Hematopoietic multipotent progenitor cell (in vitro differentiated cells): ENCODE results near the gene TACC3. TPM values are rescaled to one million over a fixed set of nuclear protein-coding genes. Genes with fewer than 3 reads are reported as not detected.
A peak's percentile ranks its signal among the peaks of the same experiment; 100 is the strongest.

ENCODE experiments used
- DNase-seq, 3 donors: peaks; one replicate each; pipeline ENCODE4 v3.0.0-alpha.2; 2011 to 2015; ENCODE audit warnings: low read depth in 2 of 3, low spot score in 2 of 3
- total RNA-seq: library from RNA; depleted of rRNA; stranded (reverse); fragments of >200 nt; gene quantifications from one replicate; pipeline ENCODE4 v1.2.3, GENCODE V29; 2012

TACC3 gene
- 49.3 TPM for total RNA-seq

DNA sequence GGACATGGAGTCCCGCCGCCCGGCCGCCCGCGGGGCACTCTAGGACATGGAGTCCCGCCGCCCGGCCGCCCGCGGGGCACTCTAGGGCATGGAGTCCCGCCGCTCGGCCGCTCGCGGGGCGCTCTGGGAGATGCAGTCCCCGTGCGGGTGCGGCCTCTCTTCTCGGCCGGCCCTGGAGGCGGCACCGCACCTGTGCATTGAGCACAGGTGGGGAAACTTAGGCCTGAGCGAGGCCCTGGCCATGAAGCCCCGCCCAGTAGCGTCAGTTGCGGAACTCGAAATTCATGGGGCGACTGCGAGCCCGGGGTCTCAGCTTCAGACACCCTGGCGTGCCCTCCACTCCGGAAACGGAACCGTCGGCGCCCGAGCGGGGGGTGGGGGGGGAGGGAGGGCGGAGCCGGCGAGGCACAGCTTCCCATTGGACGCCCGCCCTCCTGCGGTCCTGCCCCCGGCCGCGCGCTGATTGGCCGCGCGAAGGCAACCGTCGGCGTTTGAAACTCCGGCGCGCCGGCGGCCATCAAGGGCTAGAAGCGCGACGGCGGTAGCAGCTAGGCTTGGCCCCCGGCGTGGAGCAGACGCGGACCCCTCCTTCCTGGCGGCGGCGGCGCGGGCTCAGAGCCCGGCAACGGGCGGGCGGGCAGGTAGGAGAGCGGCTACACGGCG lies at the start of gene TACC3, which contains the start of gene TMEM129:
TACC3 (plus strand) TSS at position 519 of the 663 bp plus-strand sequence. CDS start 1,901 bp downstream, outside the sequence.
TMEM129 (minus strand) TSS at position 321 of the 663 bp plus-strand sequence. CDS start 486 bp downstream, outside the sequence.
- peak; percentile 93 to 96 (median 95) for DNase-seq

DNA sequence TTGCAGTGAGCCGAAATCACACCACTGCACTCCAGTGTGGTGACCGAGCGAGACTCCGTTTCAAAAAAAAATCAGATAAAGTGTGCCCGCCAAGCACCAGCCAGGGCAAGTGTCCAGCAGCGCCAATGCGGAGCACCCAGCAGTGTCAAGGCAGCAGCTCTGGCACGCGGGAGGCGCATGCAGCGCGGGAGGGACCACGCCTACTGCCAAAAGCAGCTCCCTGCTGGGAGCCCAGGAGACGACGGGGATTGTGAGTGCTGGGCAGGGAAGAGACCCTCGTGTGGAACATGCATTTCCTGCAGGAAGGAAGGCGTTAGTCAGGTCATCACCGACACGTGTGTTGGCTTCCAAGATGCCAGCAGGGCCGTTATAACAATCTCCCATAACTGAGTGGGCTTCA lies 47.6 kb upstream of the TACC3 start:
- DNase-seq, result no peak

GRCh38 chr4:1674682-1675081 lies 46.6 kb upstream of the TACC3 start:
- no peak for DNase-seq

DNA sequence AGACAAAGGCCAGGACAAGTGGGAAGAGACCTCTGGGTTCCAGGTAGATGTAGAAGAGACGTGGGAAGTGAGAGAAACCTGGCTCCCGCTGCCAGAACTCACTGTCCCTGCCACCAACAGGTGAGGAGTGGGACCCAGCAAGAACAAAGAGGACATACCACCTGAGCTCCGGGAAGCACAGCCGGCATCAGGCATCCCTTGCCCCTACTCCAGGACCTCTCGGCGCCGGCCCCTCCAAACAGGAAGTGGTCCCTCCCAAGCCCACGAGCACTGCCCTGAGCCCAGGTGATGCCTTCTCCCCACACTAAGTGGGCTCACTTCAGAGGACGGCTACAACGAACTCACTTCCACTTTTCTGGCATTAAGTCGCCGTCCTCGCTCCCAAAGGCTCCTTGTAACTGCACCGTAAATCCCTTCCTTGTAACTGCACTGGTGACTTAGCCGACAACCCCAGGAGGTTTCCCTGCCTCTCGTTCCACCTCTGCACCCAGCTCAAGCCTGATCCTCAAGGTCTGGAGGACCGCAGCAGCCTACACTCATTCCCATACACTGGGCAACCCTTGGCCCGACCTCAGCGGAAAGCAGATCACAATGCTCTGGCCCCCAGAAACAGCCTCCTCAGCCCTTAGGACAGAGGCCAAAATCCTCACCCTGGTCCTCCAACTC lies 46.1 kb upstream of the TACC3 start:
- DNase-seq, result no peak

DNA sequence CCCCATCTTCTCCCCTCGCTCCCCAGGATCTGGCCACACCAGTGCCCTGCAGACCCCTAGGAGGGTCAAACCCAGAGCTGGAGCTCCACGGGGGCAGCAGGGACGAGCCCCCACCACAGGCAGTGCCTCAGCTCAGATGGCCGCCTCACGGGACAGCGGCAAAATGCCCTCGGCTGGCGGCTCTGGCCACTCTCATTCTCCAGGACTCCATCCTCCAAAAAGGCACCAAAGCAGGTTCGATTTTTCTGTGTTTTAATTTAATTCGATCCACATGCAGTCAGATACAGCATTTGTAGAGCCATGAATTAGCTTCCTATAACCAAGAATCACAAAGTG lies 45.6 kb upstream of the TACC3 start:
- DNase-seq, result no peak

- peak in 2 of 3 donors; percentile 26 to 49 for DNase-seq
These were observed 44.5 kb upstream of the TACC3 start for GRCh38 chr4:1676605-1677525.

GRCh38 chr4:1678244-1678643 lies 43.1 kb upstream of the TACC3 start:
- DNase-seq, result no peak

DNA sequence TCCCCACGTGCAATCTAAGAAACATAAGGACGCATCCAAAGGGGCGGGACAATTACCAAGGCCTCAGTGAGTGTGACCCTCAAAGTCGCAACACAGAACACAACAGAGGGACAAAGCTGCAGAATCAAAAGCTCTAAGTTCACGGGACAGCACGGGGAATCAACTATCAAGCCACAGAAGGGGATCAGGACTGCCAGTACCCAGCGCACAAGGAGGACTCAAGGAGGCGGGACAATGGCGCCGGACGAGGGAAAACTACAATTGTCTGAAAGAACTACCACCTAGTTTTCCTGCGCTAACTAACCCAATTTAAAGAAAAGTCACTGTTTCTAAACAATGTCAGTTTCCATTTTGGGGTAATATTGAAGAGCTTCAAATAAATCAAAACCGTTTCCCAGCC lies 38.5 kb upstream of the TACC3 start:
- no peak for DNase-seq

DNA sequence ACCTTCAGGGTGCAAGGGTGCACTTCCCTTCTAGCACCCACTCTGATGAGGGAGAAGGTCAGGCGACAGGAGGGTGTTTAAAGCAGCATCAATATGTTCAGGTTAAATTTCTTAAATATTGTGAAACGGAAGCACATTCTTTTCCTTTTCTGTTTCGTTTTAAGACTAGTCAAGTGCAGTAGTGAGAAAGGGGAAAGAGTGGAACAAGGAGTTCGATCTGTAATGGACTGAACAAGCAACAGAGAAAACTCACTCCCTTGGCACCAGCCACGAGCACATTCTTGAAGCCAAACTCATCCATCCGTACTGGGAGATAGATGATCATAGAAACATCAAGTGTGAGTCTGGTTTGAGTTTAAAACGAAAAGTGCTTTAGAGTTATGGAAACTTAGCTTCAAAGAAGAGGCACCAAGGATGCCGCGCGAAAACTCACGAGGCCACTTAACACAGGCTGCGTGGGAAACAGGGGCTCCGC lies 38.0 kb upstream of the TACC3 start:
- peak in 2 of 3 donors; percentile 14 to 42 for DNase-seq

DNA sequence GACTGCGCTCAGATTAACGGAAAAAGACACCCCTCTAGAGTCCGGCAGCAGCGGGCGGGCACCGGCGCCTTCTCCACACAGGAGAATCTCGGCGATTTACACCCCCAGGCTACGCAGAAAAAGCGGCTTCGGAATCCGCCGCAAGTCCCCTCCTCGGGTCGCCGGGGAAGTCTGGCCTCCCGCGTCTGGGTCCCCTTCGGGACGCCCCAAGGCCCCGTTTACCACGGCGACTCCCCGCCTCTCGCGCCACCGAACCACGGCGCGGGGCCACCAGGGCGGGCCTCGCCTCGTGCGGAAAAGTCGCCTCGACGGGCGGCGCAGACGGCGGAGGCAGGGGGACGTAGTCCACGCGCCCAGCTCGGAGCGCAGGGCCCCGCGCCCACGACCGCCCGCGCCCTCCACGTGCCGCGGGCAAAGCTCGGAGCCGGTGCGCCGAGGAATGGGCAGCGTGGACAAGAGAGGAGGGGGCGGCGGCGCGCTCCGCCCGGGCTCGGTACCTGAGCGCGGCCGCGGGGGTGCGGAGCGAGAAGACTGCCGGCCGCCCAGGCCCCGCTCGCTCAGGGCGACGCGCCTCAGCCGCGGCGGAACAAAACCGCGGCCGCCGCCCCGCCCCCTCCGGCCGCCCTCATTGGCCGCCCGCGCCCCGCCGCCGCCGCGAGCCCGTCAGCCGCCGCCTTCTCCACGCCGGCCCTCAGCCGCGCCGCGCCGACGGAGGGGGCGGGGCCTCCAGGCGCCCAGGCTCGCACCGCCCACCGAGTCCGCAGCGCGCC lies 37.4 kb upstream of the TACC3 start, which contains the start of gene FAM53A:
FAM53A (minus strand) TSS at position 578 of the 770 bp plus-strand sequence. CDS start 15,572 bp downstream, outside the sequence.
- peak; percentile 80 to 90 (median 89) for DNase-seq

DNA sequence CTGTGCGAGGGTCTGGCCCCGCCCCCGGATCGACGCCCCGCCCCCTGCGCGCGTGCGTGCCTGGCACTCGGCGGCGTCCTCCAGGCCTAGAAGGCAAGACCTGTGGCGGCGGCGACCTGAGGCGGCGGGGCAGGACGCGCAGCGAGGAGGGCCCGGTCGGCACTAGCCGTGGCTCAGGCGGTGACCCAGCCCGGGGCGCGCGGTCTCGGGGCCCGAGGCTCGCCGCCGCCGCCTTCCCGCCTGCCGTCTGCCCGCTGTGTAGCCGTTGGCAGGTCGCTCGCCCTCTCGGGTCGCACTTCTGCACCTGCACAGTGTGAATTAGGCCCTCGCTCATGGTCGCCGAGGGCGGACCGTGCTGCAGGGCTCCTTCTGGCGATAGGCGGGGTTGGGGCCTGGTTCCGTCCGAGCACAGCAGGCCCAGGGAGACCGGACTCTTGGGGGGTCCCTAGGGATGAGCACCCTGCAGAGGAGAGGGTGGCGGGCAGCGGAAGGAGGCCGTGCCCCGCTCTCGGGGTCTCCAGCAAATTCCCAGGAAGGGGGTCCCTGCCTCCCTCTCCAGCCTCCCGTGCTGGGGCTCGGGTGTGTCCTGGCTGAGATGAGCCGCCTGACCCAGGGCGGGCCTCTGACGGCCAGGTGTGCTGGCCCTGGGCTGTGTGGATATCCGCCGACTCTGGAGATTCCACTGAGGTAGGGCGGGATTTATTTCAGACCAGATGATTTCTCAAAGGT lies 36.7 kb upstream of the TACC3 start:
- no peak for DNase-seq

- no peak for DNase-seq
These were observed 35.8 kb upstream of the TACC3 start for GRCh38 chr4:1685235-1686150.

- DNase-seq, result no peak
These were observed 34.8 kb upstream of the TACC3 start for GRCh38 chr4:1686440-1687036.

- no peak for DNase-seq
These were observed 30.6 kb upstream of the TACC3 start for GRCh38 chr4:1690698-1691097.

- DNase-seq, result no peak
These were observed 29.5 kb upstream of the TACC3 start for GRCh38 chr4:1691737-1692373.

DNA sequence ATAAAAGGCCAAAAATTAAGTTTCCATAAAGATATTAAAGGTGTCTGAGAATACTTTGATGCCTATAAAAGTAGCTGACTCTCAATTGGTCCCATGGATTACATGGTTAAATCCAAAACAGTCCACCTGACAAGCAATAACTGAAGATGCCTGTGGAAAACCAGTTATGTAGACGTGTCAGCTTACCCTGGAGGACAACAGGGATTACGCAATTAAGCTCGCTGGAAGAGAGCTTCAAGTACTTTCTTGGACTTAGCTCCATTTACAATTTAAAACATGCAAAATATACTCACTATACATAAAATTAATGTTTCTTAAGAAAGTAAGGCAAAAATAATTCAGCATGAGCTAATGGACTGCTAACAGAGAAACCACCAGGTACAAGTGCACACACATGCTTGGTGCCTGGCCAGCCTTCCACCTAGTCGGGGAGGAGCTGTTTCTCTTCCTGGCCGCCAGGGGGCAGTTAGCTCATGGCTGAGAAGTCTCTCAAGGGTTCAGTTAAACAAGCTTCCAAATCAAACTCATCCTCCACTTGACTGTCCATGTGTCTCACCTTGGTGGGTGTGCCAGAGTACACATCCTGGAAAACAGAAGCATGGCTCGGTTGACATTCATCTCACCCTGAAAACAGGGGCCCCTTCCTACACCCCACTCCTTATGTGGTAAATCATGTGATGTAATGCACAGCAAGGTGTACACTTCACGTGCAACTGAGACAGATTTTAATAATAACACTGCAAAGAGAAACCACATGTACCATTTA lies 28.0 kb upstream of the TACC3 start:
- peak; percentile 62 to 88 (median 77) for DNase-seq

DNA sequence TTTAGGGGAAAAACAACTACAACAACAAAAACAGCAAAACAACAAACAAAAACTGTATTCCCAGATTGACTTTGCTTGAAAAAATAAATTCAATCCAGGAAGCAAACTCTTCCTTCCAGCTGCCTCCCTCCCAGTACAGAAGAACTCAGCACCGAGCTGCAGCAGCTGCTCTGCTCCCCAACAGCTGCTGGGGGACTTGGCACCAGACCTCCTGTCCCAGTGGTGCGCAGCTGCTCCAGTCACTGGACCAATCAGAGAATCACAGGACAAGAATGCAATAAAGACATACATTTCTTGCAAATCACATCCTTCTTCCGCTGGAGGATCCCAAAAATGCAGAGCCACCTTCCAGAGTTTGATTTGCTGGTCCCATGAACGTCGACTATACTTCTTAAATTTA lies 25.4 kb upstream of the TACC3 start:
- DNase-seq, result no peak
